Small intestine (tissue), 16 donors: ENCODE data around the gene STK35. TPM values are rescaled to one million over a fixed set of nuclear protein-coding genes. Genes with fewer than 3 reads are reported as not detected.

Experiments
- DNase-seq, 2 donors: peaks; one replicate each; pipeline versions ENCODE4 v3.0.0 to v3.0.0-alpha.2; 2013
- FAIRE-seq: peaks from 2 replicates; lab custom pipeline; 2012; peaks lifted over from hg19 to GRCh38; lab: Jason Lieb, UNC
- H3K27ac ChIP-seq, 3 donors: one replicate each; pipeline ENCODE4 v1.5.1; 2013; ENCODE audit warnings: low read length in 2 of 3, mild to moderate bottlenecking in 2 of 3, control low read depth in 1 of 3, inconsistent platforms in 1 of 3, low read depth in 1 of 3, moderate library complexity in 1 of 3
- H3K27me3 ChIP-seq, 3 donors: one replicate each; pipeline ENCODE4 v1.6.1; 2013; ENCODE audit warnings: low read length in 3 of 3, inconsistent platforms in 1 of 3; ENCODE audit not compliant: control insufficient read depth in 3 of 3, insufficient read depth in 3 of 3
- H3K36me3 ChIP-seq, 3 donors: one replicate each; pipeline ENCODE4 v1.6.1; 2013; ENCODE audit warnings: low read length in 3 of 3, inconsistent platforms in 1 of 3, low read depth in 1 of 3, mild to moderate bottlenecking in 1 of 3, moderate library complexity in 1 of 3; ENCODE audit not compliant: control insufficient read depth in 3 of 3, insufficient read depth in 2 of 3
- H3K4me1 ChIP-seq, 3 donors: one replicate each; pipeline ENCODE4 v1.6.1; 2013; ENCODE audit warnings: low read length in 2 of 3, inconsistent platforms in 1 of 3, low read depth in 1 of 3, mild to moderate bottlenecking in 1 of 3, moderate library complexity in 1 of 3; ENCODE audit not compliant: control insufficient read depth in 3 of 3, insufficient read depth in 2 of 3
- H3K4me3 ChIP-seq, 3 donors: one replicate each; pipeline ENCODE4 v1.5.1; 2013; ENCODE audit warnings: low read length in 3 of 3, control low read depth in 1 of 3, inconsistent platforms in 1 of 3, low read depth in 1 of 3, mild to moderate bottlenecking in 1 of 3, moderate library complexity in 1 of 3
- H3K9me3 ChIP-seq, 2 donors: one replicate each; pipeline ENCODE4 v1.6.1; 2013; ENCODE audit warnings: low read depth in 1 of 2, low read length in 1 of 2; ENCODE audit not compliant: control insufficient read depth in 2 of 2, insufficient read depth in 1 of 2
- WGBS, 3 donors: extraction: QIAGEN DNeasy Blood & Tissue Kit; methylation state at CpG; one replicate each; pipeline ENCODE4 v1.1.7; 2013; 5-methylcytosine and 5-hydroxymethylcytosine counted together
- long read RNA-seq, 10 donors: transcript quantifications; one replicate each; lab custom pipeline, GENCODE V29; 2026
- polyA plus RNA-seq, 4 donors: library from polyadenylated mRNA; stranded (reverse) in 3 of 4; unstranded in 1 of 4; fragments of 200-250 nt in 3 of 4; fragments of 120-200 nt in 1 of 4; gene quantifications; one replicate each; pipeline versions ENCODE4 v1.2.1 to v1.2.3, GENCODE V29; 2013
- donor health status: healthy with polysubstance abuse.
- donor health status: control.
- donor health status: control.
- donor health status: Bipolar disorder and iron deficiency.
- donor health status: healthy.

Gene STK35
- polyA plus RNA-seq: 10 to 100 TPM in 2 of 4 donors, 1 to 10 TPM in 2; 3.8 to 16.4 (median 7.9) TPM
- long read RNA-seq, donor 1, partial matches to known transcripts: 18 of 18 reads
- long read RNA-seq, donor 1, other reads (novel, unspliced or antisense): 0 of 18 reads
- long read RNA-seq, donor 2: 0 reads
- long read RNA-seq, donor 3: 0 reads
- long read RNA-seq, donor 4: 0 reads
- long read RNA-seq, donor 5: 0 reads
- long read RNA-seq, donor 6: 0 reads
- long read RNA-seq, donor 7: 0 reads
- long read RNA-seq, donor 8: 0 reads
- long read RNA-seq, donor 9: 0 reads
- long read RNA-seq, donor 10: 0 reads

DNA sequence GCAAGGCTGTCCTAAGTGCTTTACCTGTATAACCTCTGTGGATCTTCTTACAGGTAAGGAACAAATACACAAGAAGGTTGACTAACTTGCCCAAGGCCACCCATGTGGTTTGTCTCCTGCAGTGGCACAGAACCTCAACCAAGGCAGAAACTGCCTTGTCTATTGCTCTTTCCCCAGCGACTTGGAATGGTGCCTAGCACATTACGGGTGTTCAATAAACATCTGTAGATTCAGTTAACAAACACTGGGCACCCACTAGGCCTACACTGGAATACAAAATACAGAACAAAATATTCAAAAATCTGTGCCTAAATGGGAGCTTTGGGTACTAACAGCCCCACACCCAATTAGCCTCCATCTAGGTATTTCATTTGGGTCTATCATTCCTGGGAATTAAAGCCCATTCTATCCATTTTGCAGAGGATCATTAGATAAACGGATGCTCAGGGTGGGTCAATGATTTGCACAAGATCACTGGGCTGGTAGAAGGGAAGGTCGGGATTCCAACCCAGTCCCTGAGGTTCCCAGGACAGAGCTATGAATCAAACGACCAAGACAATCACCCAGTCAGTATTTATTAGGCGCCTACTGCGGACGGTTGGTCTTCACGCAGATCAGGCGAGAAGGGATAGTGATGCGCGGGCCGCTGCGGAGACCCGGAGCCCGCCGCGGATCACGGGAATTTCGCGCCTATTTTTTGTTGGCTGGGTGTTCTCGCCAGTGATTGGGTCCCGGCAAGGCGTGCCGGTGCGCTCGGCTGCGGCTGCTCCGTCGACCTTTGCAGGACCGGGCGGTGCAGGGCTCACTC is at the start of gene STK35:
Gene STK35 (plus strand): TSS at position 771 of the 808 bp plus-strand sequence. CDS start 55 bp downstream, outside the sequence.
- FAIRE-seq (no peak), DNase-seq (peak in 1 of 2 donors; percentile 80)
- peaks cover 3 to 22% (median 10%) of the 10 kb centered on the region in 3 donors for H3K4me1 ChIP-seq
- H3K9me3 ChIP-seq: no peaks in the 10 kb centered on the region
- H3K36me3 ChIP-seq: peaks cover 0 to 5% (median 0%) of the 10 kb centered on the region in 3 donors
- peak within 1 kb of the TSS; percentile 84 to 91 (median 90) for H3K4me3 ChIP-seq
- H3K27me3 ChIP-seq: peaks cover 0 to 1% (median 0%) of the 10 kb centered on the region in 3 donors
- H3K27ac ChIP-seq: peak within 1 kb of the TSS; percentile 98 to 100 (median 99)
- WGBS, 3 donors: 1 to 2% (median 2%) methylated on average over 28 to 32 of the region's 32 CpGs

DNA sequence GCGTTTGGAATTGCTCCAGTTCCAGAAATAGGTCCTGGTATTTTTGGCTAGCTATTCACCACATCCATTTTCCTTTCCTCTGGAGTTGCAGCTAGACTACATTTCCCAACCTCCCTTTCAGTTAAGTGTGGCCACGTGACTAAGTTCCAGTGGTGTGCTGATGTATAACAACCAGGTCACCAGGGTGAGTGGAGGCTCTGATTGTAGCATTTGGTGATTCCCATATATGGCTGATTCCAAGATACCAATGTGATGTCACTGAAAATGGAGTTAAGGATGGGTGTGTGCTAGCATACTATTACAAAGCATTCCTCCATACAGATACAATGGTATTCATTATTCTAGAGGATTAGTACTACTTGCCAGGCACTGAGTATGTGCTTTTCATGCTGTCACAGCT is 49.7 kb upstream of the STK35 start:
- H3K36me3 ChIP-seq: no peaks in the 10 kb centered on the region
- peaks cover 0 to 15% (median 5%) of the 10 kb centered on the region in 3 donors for H3K27me3 ChIP-seq
- FAIRE-seq (no peak), DNase-seq (no peak)
- H3K4me3 ChIP-seq: no peak overlapping the region
- no peak overlapping the region for H3K27ac ChIP-seq
- H3K4me1 ChIP-seq: no peaks in the 10 kb centered on the region
- 30 to 55% (median 50%) methylated on average over 2 of the region's 2 CpGs for WGBS, 3 donors
- peaks cover 0 to 5% of the 10 kb centered on the region in 2 donors for H3K9me3 ChIP-seq

DNA sequence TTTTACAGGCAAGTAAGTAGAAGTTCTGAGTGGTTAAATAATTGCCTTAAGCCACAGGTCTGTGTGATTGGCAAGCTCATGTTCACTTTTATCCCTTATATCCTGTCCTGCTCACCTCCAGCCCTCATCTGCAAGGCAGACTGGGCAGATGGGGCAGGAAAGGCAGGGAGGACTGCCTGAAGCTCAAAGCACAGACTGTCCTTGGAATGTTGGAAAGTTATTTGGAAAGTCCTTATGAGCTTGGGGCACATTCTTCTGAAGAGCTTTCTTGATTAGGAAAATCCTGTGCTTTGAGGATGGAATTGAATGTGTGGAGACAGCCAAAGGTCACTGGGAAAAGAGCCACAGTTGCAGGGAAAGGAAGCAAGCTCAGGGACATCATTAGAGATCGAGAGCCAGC is 48.9 kb upstream of the STK35 start:
- Histone ChIP-seq H3K4me1 (no peaks in the 10 kb centered on the region), H3K9me3 (peaks cover 0 to 5% of the 10 kb centered on the region in 2 donors), H3K27me3 (peaks cover 0 to 15% (median 5%) of the 10 kb centered on the region in 3 donors), H3K36me3 (no peaks in the 10 kb centered on the region), H3K27ac (no peak overlapping the region), H3K4me3 (no peak overlapping the region)
- 56 to 74% (median 60%) methylated on average over 1 of the region's 1 CpG for WGBS, 3 donors
- DNase-seq (no peak), FAIRE-seq (no peak)

DNA sequence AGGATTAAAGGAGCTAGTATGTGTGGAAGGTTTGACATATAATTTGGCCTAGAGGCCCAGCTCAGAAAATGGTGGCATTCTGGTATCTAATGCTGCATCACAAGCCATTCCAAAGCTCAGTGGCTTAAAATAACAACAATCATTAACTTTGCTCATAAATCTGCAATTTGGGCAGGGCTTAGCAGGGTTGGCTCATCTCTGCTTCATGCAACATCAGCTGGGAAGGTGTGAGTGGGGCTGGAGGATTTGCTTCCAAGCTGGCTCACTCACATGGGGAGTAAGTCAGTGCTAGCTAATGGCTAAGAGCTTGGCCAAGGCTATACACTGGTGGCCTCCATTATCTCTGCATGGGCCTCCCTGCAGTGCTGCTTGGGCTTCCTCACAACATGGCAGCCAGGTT is 48.0 kb upstream of the STK35 start:
- Histone ChIP-seq H3K4me1 (no peaks in the 10 kb centered on the region), H3K27me3 (peaks cover 0 to 15% (median 5%) of the 10 kb centered on the region in 3 donors)

DNA sequence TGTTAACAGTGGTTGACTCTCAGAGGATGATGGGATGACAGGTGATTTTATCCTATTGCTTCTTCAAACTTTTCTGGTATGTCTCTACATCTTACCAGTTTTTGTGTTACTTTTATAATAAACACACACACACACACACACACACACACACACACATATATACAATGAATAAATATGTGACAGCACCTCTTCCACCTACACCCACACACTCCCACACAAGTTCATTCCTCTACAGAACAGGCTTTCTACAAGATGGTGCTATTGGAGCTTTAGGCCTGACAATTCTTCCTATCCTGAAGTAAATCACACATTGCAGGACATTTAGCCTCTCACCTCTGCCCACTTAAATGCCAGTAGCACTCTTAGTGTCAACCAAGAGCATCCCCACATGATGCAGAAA is 46.7 kb upstream of the STK35 start:
- FAIRE-seq: no peak
- Histone ChIP-seq H3K27me3 (peaks cover 0 to 10% (median 5%) of the 10 kb centered on the region in 3 donors), H3K27ac (no peak overlapping the region)

More for the DNA sequence above, 48.0 kb upstream of the STK35 start:
- peaks cover 0 to 5% of the 10 kb centered on the region in 2 donors for H3K9me3 ChIP-seq
- no peak overlapping the region for H3K4me3 ChIP-seq
- FAIRE-seq (no peak), DNase-seq (no peak)
- no peaks in the 10 kb centered on the region for H3K36me3 ChIP-seq
- H3K27ac ChIP-seq: no peak overlapping the region

DNA sequence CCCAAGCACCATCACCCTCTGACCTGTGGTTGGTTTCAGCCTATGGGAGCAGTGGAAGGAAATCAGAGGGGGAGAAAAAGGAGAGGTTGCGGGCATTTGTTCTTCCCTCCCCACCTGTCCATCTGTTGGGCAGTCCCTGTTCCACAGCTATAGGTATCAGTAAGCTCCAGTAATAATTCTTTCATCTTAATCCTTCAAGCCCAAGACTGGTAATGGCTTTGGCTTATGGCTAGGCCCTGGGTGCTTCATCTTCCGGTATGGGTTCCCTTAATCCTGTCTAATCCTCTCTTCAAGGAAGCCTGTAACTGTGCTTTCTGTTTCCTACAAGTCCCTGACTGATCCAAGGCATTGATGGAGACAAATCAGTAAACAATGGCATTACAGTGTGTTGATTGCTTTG is 42.2 kb upstream of the STK35 start:
- Histone ChIP-seq H3K27ac (no peak overlapping the region), H3K4me1 (no peaks in the 10 kb centered on the region), H3K4me3 (no peak overlapping the region), H3K36me3 (no peaks in the 10 kb centered on the region), H3K9me3 (no peaks in the 10 kb centered on the region), H3K27me3 (peaks cover 0 to 3% (median 3%) of the 10 kb centered on the region in 3 donors)
- FAIRE-seq (no peak), DNase-seq (no peak)
- WGBS, 3 donors: 74 to 84% (median 80%) methylated on average over 2 of the region's 2 CpGs

More for the DNA sequence above, 46.7 kb upstream of the STK35 start:
- H3K36me3 ChIP-seq: no peaks in the 10 kb centered on the region
- no peak overlapping the region for H3K4me3 ChIP-seq
- H3K9me3 ChIP-seq: peaks cover 0 to 5% of the 10 kb centered on the region in 2 donors
- no peaks in the 10 kb centered on the region for H3K4me1 ChIP-seq
- no peak for DNase-seq

DNA sequence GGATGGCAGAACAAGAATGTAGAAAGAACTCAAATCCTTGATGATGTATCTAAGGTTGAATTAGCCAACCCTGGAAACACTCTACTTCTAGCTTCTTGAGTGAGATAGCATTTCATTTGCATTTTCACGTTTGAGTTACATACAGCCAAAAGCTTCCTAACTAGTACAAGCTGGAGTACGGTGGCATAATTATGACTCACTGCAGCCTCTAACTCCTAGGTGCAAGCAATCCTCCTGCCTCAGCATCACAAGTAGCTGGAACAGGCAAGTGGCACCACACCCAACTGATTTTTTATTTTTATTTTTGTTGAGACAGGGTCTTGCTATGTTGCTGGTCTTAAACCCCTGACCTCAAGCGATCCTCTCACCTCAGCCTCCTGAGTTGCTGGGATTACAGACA is 36.5 kb upstream of the STK35 start:
- Histone ChIP-seq H3K4me3 (no peak overlapping the region), H3K36me3 (no peaks in the 10 kb centered on the region), H3K27me3 (peaks cover 0 to 4% (median 3%) of the 10 kb centered on the region in 3 donors), H3K27ac (no peak overlapping the region), H3K4me1 (no peaks in the 10 kb centered on the region), H3K9me3 (peaks cover 0 to 5% of the 10 kb centered on the region in 2 donors)
- FAIRE-seq (no peak), DNase-seq (no peak)
- 53 to 57% (median 56%) methylated on average over 3 of the region's 3 CpGs for WGBS, 3 donors

DNA sequence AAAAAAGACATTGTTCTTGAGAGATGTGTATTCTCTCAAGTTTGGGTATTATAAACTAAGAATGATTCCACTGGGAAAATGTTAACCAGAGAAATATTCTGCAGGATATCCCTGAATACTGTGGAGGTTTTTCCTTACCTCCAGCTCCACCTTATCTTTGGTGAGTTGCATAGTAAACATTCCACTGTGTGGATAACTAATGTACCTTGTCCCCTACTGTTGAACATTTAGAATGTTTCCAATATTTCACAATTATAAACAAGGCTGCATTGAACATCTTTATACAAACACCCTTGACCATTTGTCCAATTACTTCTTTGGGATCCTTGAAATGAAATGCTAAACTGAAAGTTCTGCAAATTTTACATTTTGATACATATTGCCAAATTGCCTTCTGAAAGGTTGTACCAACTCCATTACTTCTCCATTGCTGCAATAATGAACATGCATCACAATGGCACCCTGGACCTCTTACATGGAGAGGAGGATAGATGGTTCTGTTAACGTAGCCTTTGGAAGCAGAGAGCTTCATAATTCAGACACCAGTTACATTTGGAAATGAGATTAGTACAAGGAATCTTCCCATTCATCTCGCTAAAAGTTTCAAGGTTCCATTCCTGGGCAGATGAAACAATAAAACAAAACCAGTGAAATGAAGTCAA is 35.0 kb upstream of the STK35 start:
- no peaks in the 10 kb centered on the region for H3K4me1 ChIP-seq
- peaks cover 0 to 4% (median 3%) of the 10 kb centered on the region in 3 donors for H3K27me3 ChIP-seq
- no peak overlapping the region for H3K27ac ChIP-seq
- DNase-seq (peak in 1 of 2 donors; percentile 5), FAIRE-seq (no peak)
- peaks cover 0 to 7% of the 10 kb centered on the region in 2 donors for H3K9me3 ChIP-seq
- 70 to 85% (median 70%) methylated on average over 2 of the region's 2 CpGs for WGBS, 3 donors
- H3K4me3 ChIP-seq: no peak overlapping the region
- H3K36me3 ChIP-seq: no peaks in the 10 kb centered on the region
